Effector CD8-positive, alpha-beta T cell (primary cell): ENCODE data around the gene ROMO1.
"Not testable (repeated sequence)": the region's sequence is repeated elsewhere in the genome, so short reads cannot be mapped to it uniquely, and the experiment has no call there.

Experiments
- DNase-seq: peaks from one replicate; lab custom pipeline; 2025; lab: John Stamatoyannopoulos, UW

Gene ROMO1

DNA sequence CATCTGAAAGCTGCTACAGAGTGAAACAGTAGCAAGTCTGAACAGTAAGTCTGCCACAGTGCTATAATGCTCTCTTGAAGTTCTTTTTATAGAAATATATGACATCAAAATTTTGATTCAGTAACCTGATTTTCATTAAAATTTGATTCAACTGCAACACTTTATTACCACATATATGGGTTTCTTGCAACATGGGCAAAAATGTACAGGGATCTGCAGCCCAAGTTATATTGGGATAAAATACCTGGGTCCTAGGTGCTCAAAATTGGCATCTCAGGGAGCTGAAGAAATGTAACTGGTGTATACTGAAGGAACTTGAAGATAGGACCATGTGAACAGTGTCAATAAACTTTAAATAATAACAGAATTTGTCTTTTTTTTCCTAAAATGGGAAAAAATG, 10.8 kb downstream of the ROMO1 start:
- no peak for DNase-seq

DNA sequence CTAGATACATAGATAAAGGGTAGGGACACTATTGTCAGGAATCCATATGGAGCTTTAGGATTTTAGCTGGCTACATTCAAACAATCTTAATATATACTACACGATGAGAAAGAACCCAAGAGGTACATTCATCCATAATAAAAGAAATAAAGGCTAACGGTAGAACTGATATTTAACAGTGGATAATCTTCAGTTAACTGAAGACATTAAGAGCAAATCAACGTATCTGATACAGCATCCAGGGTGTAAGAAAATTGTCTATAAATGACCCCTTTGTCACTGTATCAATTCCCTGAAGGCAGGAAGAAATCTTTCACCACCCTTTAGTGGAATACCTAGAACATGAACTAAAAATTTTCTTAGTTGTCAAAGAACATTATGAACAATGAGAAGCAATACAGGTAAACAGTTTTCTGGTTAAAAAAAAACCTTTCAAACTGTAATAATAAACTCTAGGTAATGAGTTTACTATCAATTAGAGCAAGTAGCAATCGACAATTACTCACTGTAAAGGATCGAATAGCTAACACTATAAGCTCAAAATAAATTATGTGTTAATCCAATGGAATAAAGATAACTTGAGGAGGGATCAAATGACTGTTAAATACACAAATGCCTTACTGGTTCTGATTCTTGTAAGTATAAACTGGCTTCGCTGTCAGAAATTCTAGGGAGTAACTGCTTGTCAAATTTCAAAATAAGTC, 11.8 kb downstream of the ROMO1 start:
- no peak for DNase-seq

DNA sequence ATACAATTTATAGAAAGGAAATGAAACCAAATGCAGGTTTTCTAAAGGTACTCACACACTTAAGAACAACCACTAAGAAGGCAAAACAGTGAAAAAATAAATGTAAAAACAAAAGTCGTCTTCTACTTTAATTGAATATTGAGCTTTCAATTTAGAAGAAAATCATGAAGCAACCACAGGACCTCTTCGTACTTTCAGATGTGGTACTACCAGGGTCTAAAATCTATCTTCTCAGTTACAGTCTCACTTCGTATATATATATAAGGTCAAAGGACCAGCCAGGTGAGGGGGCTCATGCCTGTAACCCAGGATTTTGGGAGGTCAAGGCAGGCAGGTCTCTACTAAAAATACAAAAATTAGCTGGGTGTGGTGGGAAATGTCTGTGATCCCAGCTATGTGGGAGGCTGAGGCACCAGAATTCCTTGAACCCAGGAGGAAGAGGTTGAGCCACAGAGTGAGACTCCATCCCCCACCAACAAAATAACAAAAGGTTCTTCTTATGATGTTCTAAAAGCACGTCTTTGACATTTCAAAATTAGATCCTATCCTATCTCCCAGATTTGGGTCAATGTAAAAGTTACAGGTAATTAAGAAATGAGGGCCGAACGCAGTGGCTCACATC, 12.5 kb downstream of the ROMO1 start:
- DNase-seq = no peak

DNA sequence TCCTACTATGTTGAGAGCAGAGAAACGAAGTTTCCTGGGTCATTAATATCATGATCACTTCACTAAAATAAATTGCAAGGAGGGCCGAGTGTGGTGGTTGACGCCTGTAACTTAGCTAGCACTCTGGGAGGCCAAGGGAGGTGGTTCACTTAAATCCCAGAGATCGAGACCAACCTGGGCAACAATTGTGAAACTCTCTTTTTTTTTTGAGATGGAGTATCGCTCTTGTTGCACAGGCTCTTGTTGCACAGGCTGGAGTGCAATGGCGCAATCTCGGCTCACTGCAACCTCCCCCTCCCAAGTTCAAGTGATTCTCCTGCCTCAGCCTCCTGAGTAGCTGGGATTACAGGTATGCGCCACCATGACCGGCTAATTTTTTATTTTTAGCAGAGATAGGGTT, 13.9 kb downstream of the ROMO1 start:
- DNase-seq = not testable (repeated sequence)

DNA sequence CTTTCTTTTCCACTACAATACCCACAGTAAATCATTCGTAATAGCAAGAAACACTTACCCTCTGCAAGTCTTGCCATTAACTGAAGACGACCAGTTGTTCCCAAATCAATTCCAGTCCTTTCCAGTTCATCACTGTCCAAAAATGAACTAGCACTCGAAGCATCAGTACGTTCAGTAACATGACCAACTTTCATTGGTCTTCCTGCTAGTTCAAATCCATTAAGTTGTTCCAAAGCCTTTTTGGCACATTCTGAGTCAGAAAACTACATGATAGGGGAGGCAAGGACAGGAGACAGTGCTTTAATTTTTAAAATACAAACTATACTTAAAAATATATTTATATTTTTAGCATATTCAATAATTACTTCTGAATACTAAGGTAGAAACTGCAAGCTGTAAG, 14.9 kb downstream of the ROMO1 start:
- DNase-seq = no peak

DNA sequence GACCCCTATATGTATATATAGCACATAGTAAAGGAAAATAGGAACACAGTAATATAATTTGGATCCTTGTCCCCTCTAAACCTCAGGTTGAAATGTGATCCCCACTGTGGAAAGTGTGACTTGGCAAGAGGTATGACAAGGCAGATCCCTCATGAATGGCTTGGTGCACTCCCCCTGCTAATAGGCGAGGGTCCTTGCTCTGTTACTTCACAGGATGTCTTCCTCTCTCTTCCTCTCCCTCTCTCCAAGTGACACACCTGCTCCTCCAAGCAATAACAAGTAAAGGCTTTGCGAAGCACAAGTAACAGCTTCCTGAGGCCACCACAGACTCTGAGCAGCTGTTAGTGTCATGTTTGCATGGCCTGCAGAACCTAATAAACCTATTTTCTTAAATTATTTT, 16.4 kb downstream of the ROMO1 start:
- DNase-seq = no peak

DNA sequence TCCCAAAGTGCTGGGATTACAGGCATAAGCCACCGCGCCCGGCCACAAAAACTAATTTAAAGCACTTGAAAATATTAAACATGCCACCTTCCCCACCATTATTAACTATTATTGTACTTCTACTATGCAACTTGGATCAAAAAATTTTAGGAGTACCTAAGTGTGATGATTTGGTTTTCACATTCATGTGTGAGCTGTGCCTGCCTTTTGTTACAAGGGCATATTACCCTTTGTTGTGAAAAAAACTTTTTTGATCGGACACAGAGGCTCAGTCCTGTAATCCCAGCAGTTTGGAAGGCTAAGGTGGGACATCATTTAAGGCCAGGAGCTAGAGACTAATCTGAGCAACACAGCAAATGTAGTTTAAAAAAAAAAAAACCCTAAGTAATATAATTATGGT, 17.1 kb downstream of the ROMO1 start:
- no peak for DNase-seq

DNA sequence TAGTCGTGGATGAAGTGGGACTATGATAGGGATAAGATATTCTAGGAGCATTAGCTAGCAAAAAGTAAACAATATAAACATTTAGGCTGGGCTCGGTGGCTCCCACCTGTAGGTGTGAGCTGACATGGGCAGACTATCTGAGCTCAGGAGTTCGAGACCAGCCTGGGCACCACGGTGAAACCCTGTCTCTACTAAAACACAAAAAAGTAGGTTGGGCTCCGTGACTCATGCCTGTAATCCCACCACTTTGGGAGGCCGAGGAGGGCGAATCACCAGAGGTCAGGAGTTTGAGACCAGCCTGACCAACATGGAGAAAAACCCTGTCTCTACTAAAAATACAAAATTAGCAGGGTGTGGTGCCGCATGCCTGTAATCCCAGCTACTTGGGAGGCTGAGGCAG, 19.1 kb downstream of the ROMO1 start:
- DNase-seq = not testable (repeated sequence)

DNA sequence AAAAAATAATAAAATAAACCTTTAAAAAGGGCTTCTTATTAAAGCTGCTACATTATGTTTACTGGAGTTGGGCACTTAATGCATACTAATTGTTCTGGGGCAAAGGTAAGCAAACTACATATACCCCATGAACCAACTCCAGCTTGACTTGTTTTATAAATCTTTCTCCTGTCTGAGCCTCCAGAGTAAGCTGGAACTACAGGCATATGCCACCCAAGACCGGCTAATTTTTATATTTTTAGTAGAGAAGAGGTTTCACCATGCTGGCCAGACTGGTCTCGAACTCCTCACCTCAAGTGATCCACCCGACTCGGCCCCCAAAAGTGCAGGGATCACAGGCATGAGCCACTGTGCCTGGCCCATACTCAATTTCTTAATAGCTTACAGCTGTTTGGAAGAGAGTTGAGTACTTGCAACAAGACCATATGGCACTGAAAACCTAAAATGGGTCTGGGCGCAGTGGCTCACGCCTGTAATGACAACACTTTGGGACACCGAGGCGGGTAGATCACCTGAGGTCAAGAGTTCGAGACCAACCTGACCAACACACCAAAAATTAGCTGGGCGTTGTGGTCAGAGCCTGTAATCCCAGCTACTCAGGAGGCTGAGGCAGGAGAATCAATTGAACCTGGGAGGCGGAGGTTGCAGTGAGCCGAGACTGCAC, 19.9 kb downstream of the ROMO1 start:
- no peak for DNase-seq

DNA sequence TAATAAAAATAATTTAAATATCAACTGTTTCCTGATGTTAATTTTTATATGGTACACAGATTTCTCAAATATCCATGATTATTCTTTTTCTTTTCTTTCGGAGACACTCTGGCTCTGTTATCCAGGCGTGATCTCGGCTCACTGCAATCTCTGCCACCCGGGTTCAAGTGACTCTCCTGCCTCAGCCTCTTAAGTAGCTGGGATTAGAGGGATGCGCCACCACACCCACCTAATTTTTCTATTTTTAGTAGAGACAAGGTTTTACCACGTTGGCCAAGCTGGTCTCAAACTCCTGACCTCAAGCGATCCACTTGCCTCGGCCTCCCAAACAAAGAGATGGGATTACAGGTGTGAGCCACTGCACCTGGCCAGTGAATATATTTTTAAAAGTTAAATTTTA, 20.5 kb downstream of the ROMO1 start:
- no peak for DNase-seq

DNA sequence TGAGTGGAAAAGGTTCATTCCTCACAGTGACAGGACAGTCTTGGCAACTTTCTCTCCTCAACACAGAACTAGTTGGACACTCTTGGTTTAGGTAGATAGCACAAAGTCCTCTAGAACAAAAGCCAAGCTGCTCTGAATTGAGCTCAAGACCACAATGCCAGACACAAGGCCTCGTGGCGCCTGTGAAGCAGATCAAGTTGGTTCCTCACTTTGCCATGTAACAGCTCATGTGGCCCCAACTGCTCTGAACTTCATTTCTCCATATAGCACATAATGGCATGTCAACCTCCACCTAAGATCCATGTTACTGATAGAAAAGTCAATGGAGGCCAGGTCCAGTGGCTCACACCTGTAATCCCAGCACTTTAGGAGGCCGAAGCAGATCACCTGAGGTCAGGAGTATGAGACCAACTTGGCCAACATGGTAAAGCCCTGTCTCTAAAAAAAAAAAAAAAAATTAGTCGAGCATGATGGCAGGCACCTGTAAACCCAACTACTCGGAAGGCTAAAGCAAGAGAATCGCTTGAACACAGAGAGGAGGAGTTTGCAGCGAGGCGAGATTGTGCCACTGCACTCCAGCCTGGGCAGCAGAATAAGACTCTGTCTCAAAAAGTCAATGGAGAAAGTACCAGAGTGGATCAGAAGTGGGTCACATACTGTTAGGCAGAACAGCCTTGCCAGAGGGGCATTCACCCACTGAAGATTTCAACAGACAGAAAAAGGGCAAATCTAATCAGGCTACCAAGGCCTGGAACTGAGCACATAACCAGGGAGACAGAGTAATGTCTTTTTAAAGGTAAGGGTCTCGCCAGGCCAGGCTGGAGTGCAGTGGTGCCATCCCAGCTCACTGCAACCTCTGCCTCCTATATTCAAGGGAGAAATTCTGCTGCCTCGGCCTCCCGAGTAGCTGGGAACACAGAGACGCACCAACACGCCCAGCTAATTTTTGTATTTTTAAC, 21.2 kb downstream of the ROMO1 start:
- no peak for DNase-seq

DNA sequence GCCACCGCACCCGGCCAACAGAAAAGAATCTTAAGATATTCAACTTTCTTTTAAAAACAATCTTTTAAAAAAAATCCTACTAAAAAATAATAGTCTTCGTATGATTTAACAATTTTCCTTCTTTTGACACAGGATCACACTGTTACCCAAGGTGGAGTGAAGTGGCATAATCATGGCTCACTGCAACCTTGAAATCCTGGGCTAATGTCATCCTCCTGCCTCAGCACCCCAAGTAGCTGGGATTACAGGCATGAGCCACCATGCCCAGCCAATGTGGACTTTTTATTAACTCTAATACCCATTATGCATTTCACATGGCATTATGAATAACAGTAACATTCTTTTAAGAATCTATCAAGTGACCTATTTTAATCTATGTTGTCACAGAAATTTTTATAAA, 22.0 kb downstream of the ROMO1 start:
- DNase-seq = no peak

DNA sequence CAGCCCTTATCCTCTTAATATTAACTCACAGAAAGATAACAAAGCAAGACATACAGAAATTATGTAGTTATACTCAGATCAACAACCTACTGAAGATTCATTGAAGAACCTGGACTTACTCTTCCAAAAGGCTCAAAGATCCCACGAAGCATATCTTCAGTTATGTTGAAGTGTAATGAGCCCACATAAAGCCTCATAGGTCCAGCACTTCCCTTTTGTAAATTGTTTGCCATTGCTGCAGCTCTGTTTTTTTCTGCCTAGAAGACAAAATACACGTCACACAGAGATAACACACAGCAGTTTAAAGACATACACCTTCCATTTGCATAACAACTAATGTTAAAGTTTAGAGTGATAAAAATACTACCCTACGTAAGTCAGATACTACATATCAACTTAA, 22.4 kb downstream of the ROMO1 start:
- DNase-seq = no peak

DNA sequence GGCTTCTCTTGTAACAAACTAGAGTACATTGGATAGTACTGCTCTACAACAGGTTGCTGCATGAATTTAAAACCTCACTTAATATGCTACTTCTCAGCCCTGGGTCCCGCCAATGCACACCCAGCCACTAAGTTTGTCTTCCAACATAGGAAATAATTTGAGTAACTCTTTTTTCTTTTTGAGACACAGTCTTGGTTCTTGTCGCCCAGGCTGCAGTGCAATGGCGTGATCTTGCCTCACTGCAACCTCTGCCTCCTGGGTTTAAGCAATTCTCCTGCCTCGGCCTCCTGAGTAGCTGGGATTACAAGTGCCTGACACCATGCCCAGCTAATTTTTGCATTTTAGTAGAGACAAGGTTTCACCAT, 24.1 kb downstream of the ROMO1 start:
- DNase-seq = not testable (repeated sequence)

DNA sequence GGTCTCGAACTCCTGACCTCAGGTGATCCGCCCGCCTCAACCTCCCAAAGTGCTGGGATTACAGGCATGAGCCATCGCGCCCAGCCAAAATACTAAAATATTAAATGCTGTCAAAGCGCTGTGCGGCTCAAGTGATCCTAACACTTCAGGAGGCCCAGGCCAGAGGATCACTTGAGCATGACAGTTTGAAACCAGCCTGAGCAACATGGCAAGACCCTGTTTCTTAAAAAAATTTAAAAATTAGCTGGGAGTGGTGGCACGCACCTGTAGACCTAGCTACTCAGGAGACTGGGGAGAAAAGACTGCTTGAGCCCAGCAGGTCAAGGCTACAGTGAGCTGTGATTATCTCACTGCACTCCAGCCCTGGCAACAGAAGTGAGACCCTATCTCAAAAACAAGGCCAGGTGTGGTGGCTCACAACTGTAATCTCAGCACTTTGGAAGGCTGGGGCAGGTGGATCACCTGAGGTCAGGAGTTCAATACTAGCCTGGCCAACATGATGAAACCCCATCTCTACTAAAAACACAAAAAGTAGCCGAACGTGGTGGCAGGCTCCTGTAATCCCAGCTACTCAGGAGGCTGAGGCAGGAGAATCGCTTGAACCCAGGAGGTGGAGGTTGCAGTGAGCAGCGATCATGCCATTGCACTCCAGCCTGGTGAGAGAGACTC, 24.6 kb downstream of the ROMO1 start:
- DNase-seq = not testable (repeated sequence)

DNA sequence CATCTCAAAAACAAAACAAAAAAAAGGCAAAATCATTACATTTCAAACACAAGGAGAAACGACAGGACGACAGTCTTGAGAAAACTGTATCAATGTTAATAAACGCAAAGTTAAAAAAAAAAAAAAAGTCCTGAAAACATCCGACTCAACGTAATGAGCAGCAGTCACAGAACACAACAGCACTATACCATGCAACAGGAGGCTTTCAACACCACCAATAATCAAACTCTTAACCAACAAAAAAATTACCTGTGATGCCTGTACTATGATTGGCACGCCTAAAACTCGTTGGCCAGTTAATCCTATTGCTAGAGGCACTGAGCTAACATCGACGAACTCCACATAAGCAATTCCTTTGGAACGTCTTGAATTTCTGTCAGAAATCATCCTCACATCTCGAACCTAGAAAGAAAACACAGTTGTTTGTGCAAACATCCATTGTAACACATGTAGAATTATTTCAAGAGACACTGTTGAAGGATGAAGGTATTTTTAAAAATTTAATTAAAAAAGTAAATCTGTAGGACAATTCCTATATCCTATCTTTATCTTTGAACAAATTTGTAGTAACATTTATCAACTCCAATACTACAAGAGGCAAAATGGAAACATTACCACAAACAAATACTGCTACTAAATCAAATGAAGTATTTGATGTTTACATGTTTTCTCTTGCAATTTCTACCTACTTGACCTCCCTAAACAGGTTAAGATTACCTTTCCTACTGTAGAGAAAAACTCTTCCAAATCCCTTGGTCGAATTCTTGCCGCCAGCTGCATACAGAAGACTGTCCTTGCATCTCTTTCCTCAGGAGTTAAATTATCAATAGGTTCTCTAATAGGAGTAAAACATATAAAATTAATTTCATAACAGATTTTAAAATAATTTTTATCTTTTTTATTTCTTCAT, 25.4 kb downstream of the ROMO1 start:
- DNase-seq = no peak

DNA sequence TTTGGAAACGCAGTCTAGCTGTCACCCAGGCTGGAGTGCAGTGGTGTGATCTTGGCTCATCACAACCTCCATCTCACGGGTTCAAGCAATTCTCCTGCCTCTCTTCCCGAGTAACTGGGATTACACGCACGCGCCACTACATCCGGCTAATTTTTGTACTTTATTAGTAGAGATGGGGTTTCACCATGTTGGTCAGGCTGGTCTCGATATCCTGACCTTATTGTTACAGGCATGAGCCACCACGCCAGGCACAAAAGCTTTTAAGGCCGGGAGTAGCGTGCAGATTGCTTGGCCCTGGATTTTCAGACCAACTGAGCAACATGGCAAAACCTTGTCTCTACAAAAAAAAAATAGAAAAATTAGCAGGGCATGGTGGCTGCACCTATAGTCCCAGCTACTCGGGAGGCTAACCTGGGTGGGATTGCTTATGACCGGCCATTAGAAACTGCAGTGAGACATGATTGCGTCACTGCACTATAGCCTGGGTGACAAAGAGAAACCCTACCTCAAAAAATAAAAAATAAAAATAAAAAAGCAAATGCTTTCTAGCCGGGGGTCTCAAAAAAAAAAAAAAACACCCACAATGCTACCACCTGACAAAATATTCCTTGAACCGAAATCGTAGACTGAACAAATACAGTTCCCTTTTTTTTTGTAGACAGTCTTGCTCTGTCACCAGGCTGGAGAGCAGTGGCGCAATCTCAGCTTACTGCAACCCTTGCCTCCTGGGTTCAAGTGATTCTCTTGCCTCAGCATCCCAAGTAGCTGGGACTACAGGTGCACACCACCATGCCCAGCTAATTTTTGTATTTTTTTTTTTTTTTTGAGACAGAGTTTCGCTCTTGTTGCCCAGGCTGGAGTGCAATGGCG, 27.9 kb downstream of the ROMO1 start:
- DNase-seq = no peak

DNA sequence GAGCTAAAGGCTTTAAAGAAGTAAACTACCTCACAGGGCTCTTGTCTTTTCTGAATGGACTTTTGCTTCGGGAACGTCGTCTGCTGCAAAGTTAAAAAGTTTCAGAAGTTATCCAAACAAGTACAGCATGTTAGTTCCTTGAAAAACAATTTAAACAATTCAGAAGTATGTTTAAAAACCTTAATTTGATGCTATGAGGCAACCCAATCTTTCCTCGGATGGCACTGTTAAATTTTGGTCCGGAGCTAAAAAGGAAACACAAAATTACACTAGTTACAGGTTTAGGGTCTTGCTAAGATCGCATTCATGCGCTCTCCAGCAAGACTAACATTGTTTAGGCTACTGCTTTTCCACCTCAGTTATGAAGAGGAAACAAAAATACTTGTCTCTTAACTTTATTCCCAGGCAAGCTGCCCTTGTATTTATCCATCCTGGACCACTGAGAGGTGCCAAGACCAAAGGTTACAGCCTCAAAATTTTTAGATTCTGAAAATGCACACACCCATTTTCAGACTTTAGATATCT, 30.1 kb downstream of the ROMO1 start:
- no peak for DNase-seq

DNA sequence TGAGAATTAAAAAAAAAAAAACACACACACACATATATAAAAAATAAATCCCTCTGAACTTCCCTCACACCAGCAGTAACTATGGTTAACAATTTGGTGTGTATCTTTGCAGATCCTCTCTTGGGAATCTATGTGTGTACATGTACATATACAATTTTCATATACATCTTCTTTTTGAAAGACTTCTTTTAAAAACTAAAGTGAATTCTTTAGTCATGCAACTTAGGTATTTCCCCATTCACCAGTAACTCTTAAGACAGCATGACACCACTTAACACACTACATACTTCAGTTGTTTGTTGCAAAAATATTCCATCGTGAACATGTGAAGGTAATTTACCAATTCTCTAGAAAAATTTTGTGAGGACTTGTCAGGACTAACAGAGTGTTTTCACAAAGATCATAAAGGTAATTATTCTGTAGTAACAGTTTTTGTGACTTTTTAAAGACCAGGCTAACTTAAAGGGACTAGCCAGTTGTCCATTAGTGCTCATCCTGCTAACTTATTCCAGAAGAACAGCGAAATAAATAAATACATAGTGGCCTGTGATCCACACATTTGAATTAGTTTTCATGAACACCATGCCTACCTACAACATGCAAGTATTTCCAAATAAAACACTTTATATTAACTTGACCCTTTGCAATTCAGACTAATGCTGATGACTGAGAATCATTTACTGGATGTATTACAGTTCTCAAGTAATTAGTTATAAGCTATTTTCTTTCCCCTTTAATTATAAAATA, 30.8 kb downstream of the ROMO1 start:
- DNase-seq = no peak
